Measurements from ENCODE around the gene SLC25A41.

SLC25A41 gene

GRCh38 chr19:6478815-6479214 is 45.3 kb upstream of the SLC25A41 start:
- TF ChIP-seq CTCF (conservative IDR thresholded peaks at IDR 0.05; ENCODE audit: low read depth, low read length): no peak
- no peak for DNase-seq (ENCODE audit: low read depth)
- no peak overlapping the region for H3K4me3 ChIP-seq (ENCODE audit: low read length)

GRCh38 chr19:6476896-6477431 is 43.4 kb upstream of the SLC25A41 start:
- no peak for DNase-seq (ENCODE audit: low read depth)

GRCh38 chr19:6476155-6476895 is 42.8 kb upstream of the SLC25A41 start:
- no peak for TF ChIP-seq CTCF (conservative IDR thresholded peaks at IDR 0.05; ENCODE audit: low read depth, low read length)
- peak overlapping the region; percentile 35 for H3K4me3 ChIP-seq (ENCODE audit: low read length)
- DNase-seq (ENCODE audit: low read depth): peak; percentile 48

More at GRCh38 chr19:6476896-6477431, 43.4 kb upstream of the SLC25A41 start:
- H3K4me3 ChIP-seq (ENCODE audit: low read length): peak overlapping the region; percentile 35
- no peak for TF ChIP-seq CTCF (conservative IDR thresholded peaks at IDR 0.05; ENCODE audit: low read depth, low read length)

- no peak for TF ChIP-seq CTCF (conservative IDR thresholded peaks at IDR 0.05; ENCODE audit: low read depth, low read length)
- H3K4me3 ChIP-seq (ENCODE audit: low read length): peak overlapping the region; percentile 33
- DNase-seq (ENCODE audit: low read depth): no peak
Measured at GRCh38 chr19:6475321-6476108, 42.0 kb upstream of the SLC25A41 start.

GRCh38 chr19:6473647-6474046 is 40.1 kb upstream of the SLC25A41 start:
- DNase-seq (ENCODE audit: low read depth): no peak
- no peak overlapping the region for H3K4me3 ChIP-seq (ENCODE audit: low read length)
- TF ChIP-seq CTCF (conservative IDR thresholded peaks at IDR 0.05; ENCODE audit: low read depth, low read length): no peak

- no peak for TF ChIP-seq CTCF (conservative IDR thresholded peaks at IDR 0.05; ENCODE audit: low read depth, low read length)
- no peak overlapping the region for H3K4me3 ChIP-seq (ENCODE audit: low read length)
- DNase-seq (ENCODE audit: low read depth): no peak
Measured at GRCh38 chr19:6472713-6473112, 39.1 kb upstream of the SLC25A41 start.

All from retinal pigment epithelial cell (primary cell).